Activated T-cell treated with anti-CD3 and anti-CD28 coated beads for 48 hours (primary cell): Measurements from ENCODE around the gene DAPK1.

ENCODE experiments used
- DNase-seq: peaks from one replicate; pipeline ENCODE4 v3.0.0-alpha.2; 2020; ENCODE audit warnings: low read depth

DAPK1 gene

DNA sequence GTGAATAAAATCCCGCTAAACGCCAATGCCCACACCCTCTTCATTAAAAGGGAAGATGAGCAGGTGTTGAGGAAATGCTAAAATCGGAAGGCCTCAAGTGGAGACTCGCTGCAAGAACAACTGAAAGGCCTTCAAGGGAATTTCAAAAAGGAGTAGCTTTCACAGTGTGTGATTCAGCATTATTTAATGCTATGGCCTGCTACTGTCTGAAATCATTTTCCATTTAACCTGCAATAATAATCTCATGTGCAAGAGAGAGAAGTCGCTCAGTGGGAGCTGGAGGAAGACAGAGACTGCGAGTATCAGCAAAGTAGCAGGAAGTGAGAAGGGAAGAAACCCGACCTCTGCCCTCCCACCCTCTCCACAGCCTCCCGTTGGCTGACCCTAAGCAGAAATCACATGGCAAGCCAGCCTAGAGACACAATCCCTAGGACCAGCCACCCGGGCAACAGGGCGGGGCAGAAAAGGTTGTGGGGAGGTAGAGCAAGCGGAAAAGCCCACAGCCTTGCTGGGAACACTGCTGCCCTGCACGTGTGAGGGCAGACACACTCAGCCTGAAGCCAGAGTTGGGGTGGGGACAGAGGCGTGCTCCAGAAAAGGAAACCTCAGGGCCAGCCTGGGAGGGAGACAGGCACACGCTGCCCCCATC, 188.3 kb downstream of the DAPK1 start:
- DNase-seq: no peak

DNA sequence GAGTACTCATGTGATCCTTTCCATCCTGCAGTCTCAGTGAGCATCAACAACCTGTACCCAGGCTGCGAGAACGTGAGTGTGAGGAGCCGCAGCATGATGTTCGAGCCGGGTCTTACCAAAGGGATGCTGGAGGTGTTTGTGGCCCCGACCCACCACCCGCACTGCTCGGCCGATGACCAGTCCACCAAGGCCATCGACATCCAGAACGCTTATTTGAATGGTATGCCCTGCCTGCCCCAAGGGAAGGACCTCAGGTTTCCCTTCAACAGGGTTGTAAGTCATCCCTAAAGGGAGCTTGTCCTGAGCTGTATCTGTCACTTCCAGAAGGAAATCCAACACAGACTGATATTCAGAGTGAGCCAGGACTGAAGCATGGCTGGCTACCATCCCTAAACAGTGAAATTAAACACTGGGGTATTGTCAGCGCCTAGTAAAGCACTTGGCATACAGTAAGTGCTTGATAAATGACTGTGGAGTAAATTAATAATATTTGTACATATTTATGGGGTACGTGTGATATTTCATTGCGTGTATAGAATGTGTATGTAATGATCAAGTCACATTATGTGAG, 188.9 kb downstream of the DAPK1 start:
- no peak for DNase-seq

DNA sequence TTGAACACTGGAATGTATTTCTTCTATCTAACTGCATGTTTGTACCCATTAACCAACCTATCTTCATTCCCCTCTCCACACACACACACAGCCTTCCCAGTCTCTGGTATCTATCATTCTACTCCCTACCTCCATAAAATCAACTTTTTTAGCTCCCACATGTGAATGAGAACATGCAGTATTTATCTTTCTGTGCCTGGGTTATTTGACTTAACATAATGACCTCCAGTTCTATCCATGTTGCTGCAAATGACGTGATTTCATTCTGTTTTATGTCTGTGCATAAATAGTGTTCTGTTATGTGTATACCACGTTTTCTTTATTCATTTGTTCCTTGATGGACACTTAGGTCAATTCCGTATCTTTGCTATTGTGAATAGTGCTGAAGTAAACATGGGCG, 189.5 kb downstream of the DAPK1 start:
- DNase-seq: no peak

DNA sequence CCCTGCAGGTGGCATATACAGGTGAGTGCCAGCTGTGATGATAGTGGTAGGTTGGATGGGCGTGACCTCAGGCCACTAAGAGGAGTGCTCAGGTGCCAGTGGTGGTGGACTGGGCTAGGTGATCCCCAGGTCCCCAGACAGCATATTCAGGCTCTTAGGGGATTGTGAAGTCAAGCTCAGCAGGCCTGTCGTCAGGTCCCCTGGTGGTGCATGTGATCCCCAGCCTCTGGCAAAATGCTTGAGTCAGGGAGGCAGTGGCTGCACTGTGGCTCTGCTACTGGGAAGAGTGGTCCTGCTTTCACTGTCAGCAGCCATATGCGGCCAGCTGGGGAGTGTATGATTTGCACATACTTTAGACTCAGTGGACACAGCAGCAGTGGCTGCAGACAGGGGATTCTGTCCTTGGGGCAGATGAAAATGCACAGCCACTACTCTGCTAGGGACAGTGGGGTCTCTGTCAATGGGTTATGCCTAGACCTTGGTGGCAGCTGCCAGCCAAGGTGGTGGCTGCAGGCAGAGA, 196.6 kb downstream of the DAPK1 start:
- DNase-seq: no peak

DNA sequence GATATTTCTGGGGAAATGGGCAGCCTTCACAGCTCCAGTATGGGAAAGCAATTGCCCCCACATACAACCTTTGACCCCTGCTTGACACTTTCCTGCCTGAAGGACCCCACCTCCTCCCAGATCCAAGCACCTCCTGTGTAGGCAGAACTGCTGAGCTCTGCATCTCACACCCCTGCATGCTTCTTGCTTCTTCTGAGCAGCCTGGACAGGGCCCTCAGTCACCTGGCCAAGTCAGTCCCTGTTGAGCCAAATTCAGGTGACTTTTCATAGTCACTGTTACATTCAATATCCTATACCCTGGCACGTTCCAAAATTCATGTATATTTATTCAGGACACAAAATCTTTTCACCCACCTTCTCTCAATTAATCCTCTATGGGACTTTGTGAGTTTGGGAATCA, 197.9 kb downstream of the DAPK1 start:
- DNase-seq: no peak

DNA sequence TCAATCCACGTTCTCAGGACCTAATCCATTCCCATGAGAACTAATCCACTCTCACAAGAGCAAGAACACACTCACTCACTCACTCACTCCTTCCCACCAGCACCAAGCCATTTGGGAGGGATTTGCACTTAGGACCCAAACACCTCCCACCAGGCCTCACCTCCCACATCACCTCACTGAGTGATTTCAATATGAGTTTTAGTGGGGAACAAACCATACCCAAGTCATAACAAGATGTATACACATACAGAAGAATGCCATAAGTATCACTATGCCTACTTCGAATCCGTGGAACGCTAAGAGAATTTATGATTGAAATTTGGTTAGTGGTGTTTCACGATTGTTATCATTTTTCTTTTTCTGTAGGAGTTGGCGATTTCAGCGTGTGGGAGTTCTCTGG, 199.0 kb downstream of the DAPK1 start:
- no peak for DNase-seq

DNA sequence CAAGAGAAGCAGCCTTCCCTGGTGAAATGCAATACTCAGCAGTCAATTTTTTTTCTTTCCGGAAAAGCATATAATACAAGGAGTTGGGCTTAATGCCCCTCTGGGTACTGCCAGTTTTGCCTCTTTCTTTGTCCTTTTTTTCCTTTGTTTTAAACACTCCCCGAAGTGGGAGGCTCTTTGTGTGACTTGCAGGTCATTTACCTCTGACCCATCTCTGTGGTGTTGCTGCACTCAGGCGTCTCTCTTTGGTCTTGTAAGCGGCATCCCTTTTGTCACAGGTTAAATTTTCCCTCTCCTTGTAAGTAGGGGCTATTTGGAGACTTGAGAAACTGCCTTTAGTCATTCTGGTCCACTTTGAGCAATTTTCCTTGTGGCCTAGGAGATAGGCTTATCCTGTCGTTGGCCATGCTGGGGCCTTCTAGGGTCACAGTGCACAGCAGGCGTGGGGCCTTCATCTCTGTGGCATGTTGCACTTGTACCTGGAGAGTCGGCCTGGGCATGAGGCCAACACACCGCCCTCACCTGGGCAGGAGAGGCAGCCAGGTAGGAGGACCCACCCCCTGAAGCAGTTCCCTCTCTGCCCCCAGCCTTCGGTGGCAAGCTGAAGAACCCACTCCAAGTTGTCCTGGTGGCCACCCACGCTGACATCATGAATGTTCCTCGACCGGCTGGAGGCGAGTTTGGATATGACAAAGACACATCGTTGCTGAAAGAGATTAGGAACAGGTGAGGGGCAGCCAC, 200.6 kb downstream of the DAPK1 start:
- no peak for DNase-seq

DNA sequence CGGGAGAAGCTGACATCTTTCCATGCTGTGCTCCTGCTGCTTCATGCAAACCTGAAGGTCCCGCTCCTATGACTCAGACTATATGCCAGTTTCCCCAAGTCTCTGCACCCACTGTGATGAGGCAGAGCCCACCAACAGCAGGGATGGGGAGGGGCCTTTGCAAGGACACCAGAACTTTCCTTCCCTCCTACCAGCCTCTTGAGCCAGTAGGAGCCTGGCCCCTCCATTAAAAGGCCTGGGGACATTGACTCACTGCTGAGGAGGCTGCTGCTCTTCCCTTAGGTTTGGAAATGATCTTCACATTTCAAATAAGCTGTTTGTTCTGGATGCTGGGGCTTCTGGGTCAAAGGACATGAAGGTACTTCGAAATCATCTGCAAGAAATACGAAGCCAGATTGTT, 202.2 kb downstream of the DAPK1 start:
- no peak for DNase-seq

DNA sequence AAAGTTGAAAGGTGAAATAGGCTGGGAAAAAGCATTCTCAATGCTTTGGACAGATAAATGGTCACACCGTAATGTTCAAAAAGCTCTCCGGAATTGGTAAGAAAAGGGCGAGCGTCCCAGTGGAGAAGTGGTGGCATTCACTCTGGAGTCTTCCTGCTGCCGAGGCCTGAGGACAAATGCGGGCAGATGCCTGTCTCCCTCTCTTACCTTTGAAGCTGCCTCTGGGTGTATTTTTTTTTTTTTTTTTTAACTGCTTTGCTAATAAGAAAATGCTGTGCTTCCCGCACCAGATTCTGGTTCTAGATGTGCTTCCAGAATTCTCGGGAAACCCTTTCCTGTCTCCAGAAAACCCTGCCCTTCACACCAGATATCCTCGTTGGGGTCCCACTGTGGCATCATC, 203.8 kb downstream of the DAPK1 start:
- no peak for DNase-seq

DNA sequence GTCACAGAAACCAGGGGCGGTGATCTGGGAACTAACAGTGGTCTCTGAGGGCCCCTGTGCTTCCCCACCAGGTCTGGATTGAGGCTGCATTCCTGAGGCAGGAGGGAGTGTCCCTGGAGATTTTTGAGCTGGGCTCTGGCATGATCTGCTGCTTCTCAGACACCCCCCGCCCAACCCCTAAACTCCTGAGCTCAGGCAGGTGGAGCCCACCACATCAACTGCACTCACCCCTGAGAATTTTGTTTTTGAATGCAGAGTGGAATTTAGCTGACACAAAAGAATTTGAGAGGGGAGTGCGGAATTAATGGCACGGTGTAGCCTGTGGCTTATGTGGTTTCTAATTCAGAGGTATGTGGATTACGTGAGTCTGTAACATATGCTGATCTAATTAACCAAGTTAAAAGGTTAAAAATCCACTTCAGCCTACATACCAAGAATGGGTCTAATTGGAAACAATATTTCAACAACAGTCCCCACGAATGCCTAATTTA, 204.3 kb downstream of the DAPK1 start:
- no peak for DNase-seq

DNA sequence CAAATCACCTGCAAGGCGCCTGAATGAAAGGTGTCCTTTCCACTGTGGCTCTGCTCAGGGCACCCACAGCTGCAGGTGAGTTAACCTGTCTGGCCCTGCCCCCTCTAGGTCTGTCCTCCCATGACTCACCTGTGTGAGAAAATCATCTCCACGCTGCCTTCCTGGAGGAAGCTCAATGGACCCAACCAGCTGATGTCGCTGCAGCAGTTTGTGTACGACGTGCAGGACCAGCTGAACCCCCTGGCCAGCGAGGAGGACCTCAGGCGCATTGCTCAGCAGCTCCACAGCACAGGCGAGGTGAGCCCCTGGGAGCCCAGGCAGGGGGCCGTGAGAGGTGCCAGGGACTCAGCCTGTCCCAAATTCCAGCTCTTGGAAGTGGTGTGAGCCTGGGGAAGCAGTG, 205.3 kb downstream of the DAPK1 start:
- DNase-seq: no peak

DNA sequence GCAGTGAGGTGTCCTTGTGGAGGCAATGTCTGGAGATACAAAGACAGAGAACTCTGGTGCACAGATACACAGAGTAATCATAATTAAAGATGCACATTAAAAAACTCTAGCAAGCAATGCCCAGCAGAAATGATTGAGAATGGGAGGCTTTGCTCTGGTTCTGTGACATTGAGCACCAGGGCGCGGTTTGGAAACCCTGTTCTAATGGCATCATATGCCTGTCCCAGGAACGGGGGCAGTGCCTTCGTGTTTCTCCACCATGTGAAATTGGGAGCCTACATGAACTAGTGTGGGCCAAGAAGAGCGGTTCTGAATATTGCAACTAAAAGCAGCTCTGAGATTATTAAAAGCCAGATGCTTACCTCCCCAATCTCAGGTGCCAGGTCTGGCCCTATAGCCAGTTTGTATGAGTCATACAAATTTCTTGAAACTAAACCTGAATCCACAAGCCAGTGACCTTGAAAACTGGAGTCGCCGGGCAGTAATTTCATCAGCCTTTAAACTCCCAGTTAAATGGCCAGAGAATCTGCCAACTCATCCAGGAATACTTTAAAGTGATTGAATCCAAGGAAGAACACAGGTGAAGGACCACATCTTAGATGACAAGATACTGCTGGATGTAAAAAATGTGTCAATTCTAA, 206.1 kb downstream of the DAPK1 start:
- no peak for DNase-seq

DNA sequence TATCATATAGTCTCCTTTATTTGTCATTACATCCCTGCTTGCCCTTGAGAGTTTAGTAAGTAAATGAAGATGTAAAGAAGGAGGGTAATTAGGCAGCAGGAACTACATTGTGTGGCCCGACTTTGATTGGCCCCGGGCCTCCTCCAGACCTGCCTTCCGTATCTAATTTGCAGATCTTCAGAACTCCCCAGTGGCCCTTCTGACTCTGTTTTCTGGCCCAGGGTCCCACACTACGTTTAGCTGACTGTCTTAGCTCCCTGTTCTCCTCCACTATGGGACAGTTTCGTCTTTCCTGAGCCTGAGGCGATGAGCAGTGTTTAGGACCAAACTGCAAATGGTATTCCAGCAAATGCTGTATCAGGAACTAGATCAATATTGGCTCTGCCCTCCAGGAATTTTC, 206.7 kb downstream of the DAPK1 start:
- DNase-seq: no peak

DNA sequence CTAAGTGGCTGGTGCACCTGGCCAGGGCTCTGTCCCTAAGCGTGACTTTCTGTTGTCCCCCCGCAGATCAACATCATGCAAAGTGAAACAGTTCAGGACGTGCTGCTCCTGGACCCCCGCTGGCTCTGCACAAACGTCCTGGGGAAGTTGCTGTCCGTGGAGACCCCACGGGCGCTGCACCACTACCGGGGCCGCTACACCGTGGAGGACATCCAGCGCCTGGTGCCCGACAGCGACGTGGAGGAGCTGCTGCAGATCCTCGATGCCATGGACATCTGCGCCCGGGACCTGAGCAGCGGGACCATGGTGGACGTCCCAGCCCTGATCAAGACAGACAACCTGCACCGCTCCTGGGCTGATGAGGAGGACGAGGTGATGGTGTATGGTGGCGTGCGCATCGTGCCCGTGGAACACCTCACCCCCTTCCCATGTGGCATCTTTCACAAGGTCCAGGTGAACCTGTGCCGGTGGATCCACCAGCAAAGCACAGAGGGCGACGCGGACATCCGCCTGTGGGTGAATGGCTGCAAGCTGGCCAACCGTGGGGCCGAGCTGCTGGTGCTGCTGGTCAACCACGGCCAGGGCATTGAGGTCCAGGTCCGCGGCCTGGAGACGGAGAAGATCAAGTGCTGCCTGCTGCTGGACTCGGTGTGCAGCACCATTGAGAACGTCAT, 208.5 kb downstream of the DAPK1 start:
- DNase-seq: no peak

DNA sequence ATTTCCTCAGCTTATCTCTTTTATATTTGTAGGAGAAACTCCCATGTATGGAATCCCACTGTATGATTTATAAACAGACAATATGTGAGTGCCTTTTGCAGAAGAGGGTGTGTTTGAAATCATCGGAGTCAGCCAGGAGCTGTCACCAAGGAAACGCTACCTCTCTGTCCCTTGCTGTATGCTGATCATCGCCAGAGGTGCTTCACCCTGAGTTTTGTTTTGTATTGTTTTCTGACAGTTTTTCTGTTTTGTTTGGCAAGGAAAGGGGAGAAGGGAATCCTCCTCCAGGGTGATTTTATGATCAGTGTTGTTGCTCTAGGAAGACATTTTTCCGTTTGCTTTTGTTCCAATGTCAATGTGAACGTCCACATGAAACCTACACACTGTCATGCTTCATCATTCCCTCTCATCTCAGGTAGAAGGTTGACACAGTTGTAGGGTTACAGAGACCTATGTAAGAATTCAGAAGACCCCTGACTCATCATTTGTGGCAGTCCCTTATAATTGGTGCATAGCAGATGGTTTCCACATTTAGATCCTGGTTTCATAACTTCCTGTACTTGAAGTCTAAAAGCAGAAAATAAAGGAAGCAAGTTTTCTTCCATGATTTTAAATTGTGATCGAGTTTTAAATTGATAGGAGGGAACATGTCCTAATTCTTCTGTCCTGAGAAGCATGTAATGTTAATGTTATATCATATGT, 210.3 kb downstream of the DAPK1 start:
- DNase-seq: no peak

DNA sequence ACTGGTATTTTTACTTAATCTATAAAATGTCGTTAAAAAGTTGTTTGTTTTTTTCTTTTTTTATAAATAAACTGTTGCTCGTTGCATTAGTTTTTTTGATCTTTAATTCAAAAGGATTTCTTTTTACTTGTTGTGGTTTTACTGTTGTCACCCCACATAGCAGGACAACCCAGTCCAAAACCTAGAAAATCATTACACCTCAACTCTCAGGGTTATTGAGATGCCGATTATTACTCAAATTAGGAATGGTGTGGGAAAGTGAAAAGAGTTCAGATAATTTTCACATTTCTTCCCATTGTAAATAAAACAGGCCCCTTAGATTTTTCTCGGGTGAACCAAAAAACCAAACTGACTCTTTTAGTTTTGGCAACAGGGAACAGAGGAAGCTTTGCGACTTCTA, 210.9 kb downstream of the DAPK1 start:
- DNase-seq: no peak

DNA sequence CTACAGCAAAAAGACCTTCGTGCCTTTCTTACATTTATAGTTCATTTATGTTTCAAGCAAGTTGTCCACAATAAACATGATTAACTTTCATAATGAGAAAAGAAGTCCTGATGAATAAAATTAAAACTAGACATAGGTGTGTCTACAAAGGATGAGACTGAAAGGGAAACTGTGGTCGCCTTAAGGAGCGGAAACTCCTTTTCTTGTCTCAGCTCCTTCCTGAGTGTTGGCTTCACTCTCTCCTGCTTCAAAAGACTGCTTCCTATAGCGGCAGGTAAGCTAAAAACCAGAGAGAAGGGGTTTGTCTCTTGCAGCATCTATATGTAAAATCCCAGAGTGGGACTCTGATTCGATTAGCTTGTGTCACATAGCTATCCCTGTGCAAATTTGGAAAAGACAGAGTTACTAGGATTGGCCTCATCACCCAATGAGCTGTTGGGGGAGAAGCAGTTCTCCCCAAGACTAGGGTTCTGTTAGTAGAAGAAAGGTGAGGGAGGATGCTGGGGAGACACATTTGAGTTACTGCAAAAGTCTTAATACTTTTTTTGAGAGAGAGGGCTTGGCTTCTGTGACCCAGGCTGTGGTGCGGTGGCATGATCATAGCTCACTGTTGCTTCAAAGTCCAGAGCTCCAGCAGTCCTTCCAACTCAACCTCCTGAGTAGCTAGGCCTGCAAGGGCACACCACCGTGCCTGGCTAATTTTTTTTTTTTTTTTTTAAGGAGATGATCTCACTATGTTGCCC, 211.5 kb downstream of the DAPK1 start:
- no peak for DNase-seq

DNA sequence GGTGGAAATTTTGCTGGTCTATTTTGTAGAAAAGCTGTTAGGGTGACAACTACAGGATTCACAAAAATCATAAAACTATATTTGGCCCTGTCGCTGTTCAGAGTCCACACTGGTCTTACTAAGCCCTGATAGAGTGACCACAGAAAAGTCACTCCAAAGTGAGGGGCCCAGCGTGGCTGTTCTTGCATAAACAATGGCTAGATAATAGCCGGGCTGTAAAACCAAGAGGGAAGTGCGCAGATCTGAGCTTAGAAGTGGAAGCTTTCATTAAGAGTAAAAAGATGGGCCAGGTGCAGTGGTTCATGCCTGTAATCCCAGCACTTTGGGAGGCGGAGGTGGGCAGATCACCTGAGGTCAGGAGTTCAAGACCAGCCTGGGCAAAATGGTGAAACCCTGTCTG, 212.8 kb downstream of the DAPK1 start:
- DNase-seq: no peak

DNA sequence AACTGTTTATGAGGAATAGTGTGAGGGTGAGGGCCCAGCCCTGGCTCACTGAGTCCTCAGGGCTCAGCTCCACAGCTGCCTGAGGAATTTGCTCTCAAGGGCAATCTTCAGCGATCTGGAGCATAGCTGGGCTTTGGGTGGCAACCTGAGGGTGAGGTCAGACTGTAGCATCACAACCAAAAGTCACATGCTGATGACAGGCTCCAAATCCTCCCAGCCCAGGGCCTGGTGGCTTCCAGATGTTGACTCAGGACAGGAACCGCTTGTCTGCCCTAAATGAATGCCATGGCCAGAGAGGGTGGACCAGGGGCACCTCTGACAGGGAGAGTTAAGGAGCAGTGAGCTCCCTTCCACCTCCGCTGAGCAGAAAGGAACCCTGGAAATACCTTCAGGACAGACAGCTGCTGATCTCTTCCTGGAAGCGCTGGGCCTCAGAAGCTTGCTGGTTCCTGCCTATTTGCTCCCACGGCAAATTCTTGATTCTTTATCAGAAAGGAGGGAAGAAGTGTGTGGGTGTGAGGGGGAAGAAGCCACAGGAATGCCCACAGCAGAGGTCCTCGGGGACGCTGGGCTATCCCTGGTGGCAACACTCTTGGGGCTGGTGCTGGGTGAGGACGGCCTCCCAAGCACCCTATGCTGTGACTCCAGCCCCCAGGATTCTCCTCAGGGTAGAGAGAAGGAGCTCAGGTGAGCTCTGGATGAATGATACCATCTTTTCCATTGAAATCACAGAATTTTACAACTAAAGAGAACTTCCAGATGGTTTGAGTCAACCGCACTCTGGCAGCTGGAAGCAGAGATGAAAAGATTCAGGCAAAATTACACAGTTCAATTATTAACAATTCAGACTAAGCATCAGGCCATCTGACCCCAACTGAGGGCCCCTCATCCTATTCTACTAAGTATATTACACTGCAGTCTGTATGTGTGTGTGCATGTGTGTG, 214.5 kb downstream of the DAPK1 start:
- no peak for DNase-seq

DNA sequence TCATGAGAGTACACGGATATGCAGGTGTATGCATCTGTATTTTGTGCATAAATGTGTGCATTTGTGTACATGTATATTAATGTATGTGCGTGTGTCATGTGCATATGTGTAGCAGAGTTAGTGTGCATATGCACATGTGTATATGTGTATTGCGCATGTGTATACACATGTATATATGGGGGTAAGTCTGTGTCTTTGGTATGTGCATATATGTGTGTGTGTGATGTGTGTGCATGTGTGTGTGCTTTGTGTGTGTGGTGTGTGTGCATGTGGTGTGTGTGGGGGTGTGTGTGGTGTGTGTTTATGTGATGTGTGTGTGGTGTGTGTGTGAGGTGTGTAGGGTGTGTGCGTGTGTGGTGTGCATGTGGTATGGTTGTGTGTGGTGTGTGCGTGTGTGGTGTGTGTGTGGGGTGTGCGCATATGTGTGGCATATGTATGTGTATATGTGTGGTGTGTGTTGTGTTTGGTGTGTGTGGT, 215.2 kb downstream of the DAPK1 start:
- DNase-seq: no peak
